Mesendoderm (in vitro differentiated cells): ENCODE measurements around the gene VWCE.

Experiments used
- DNase-seq: peaks from one replicate; pipeline ENCODE4 v3.0.0; 2013
- H2AK5ac ChIP-seq: 2 replicates; pipeline ENCODE4 v1.6.1; 2013; ENCODE audit warnings: low read length, inconsistent platforms
- H2BK120ac ChIP-seq: 2 replicates; pipeline ENCODE4 v1.6.1; 2013; ENCODE audit warnings: low read depth, mild to moderate bottlenecking, low read length, moderate library complexity, mixed read lengths
- H2BK15ac ChIP-seq: replicated peaks from 2 replicates; pipeline ENCODE4 v1.6.1; 2013; ENCODE audit warnings: low read depth, mild to moderate bottlenecking, moderate library complexity
- H2BK5ac ChIP-seq: 2 replicates; pipeline ENCODE4 v1.6.1; 2013; ENCODE audit warnings: low read length, inconsistent platforms
- H3K18ac ChIP-seq: 2 replicates; pipeline ENCODE4 v1.6.1; 2013; ENCODE audit warnings: mild to moderate bottlenecking, low read length, mixed read lengths
- H3K23ac ChIP-seq: one replicate; pipeline ENCODE4 v1.6.1; 2013; ENCODE audit warnings: low read length
- H3K27ac ChIP-seq: 2 replicates; pipeline ENCODE4 v1.5.1; 2013; ENCODE audit warnings: low read depth, mild to moderate bottlenecking, inconsistent platforms, low read length, moderate library complexity
- H3K27me3 ChIP-seq: 2 replicates; pipeline ENCODE4 v1.6.1; 2013; ENCODE audit warnings: low read length, control low read depth, mild to moderate bottlenecking, inconsistent platforms; ENCODE audit not compliant: insufficient read depth, poor library complexity
- H3K36me3 ChIP-seq: 2 replicates; pipeline ENCODE4 v1.6.1; 2013; ENCODE audit warnings: low read length, inconsistent platforms; ENCODE audit not compliant: control insufficient read depth, insufficient read depth
- H3K4ac ChIP-seq: one replicate; pipeline ENCODE4 v1.6.1; 2013; ENCODE audit warnings: low read depth, mild to moderate bottlenecking, low read length, moderate library complexity
- H3K4me1 ChIP-seq: 2 replicates; pipeline ENCODE4 v1.6.1; 2013; ENCODE audit warnings: low read depth, low read length, inconsistent platforms; ENCODE audit not compliant: control insufficient read depth
- H3K4me2 ChIP-seq: 2 replicates; pipeline ENCODE4 v1.6.1; 2013; ENCODE audit warnings: low read length
- H3K4me3 ChIP-seq: 2 replicates; pipeline ENCODE4 v1.5.1; 2013; ENCODE audit warnings: mild to moderate bottlenecking, low read length
- H3K56ac ChIP-seq: one replicate; pipeline ENCODE4 v1.6.1; 2013; ENCODE audit warnings: low read length
- H3K79me1 ChIP-seq: 2 replicates; pipeline ENCODE4 v1.6.1; 2013; ENCODE audit warnings: low read length, inconsistent platforms
- H3K79me2 ChIP-seq: 2 replicates; pipeline ENCODE4 v1.6.1; 2013; ENCODE audit warnings: mild to moderate bottlenecking, low read length; ENCODE audit not compliant: control insufficient read depth, insufficient read depth
- H3K9ac ChIP-seq: 2 replicates; pipeline ENCODE4 v1.6.1; 2013; ENCODE audit warnings: low read length, inconsistent platforms
- H4K5ac ChIP-seq: one replicate; pipeline ENCODE4 v1.6.1; 2013; ENCODE audit warnings: low read length
- H4K8ac ChIP-seq: one replicate; pipeline ENCODE4 v1.6.1; 2013; ENCODE audit warnings: low read depth, mild to moderate bottlenecking, control low read depth, low read length, moderate library complexity
- WGBS: extraction: QIAGEN DNeasy Blood & Tissue Kit; methylation state at CpG from one replicate; pipeline ENCODE4 v1.1.7; 2013; ENCODE audit warnings: low lambda C conversion rate, missing lambda C conversion rate; ENCODE audit not compliant: insufficient coverage; ENCODE audit errors: extremely low coverage; 5-methylcytosine and 5-hydroxymethylcytosine counted together

Gene VWCE

GRCh38 chr11:61268588-61269250, 26.4 kb downstream of the VWCE start:
- DNase-seq, result no peak
- Histone ChIP-seq H3K23ac (no peak overlapping the region), H3K56ac (no peak overlapping the region), H3K4me3 (no peak overlapping the region), H2BK15ac (no peak overlapping the region), H2AK5ac (no peak overlapping the region), H3K36me3 (no peaks in the 10 kb centered on the region), H4K5ac (no peak overlapping the region), H3K4me1 (no peaks in the 10 kb centered on the region), H2BK5ac (no peak overlapping the region), H3K27me3 (no peaks in the 10 kb centered on the region), H2BK120ac (no peak overlapping the region), H3K18ac (no peak overlapping the region), H3K9ac (no peak overlapping the region), H3K27ac (no peak overlapping the region), H3K4me2 (no peak overlapping the region), H3K79me2 (no peaks in the 10 kb centered on the region), H3K4ac (no peak overlapping the region), H3K79me1 (no peaks in the 10 kb centered on the region), H4K8ac (no peak overlapping the region)
- no CpG with 5 or more reads among the region's 15 CpGs for WGBS

GRCh38 chr11:61267437-61267841, 27.7 kb downstream of the VWCE start:
- no peak overlapping the region for H3K4ac ChIP-seq
- no peak overlapping the region for H3K56ac ChIP-seq
- no peaks in the 10 kb centered on the region for H3K27me3 ChIP-seq
- H3K4me3 ChIP-seq, result no peak overlapping the region
- H3K4me2 ChIP-seq, result no peak overlapping the region
- no peak overlapping the region for H3K27ac ChIP-seq
- H3K23ac ChIP-seq, result no peak overlapping the region
- H2AK5ac ChIP-seq, result no peak overlapping the region
- H3K36me3 ChIP-seq, result no peaks in the 10 kb centered on the region
- no peaks in the 10 kb centered on the region for H3K79me1 ChIP-seq
- H4K8ac ChIP-seq, result no peak overlapping the region
- H3K18ac ChIP-seq, result no peak overlapping the region
- H3K4me1 ChIP-seq, result no peaks in the 10 kb centered on the region
- no peak overlapping the region for H3K9ac ChIP-seq
- no peak overlapping the region for H2BK5ac ChIP-seq
- no peaks in the 10 kb centered on the region for H3K79me2 ChIP-seq
- no CpG with 5 or more reads among the region's 6 CpGs for WGBS
- no peak overlapping the region for H4K5ac ChIP-seq
- no peak for DNase-seq
- no peak overlapping the region for H2BK120ac ChIP-seq
- no peak overlapping the region for H2BK15ac ChIP-seq

- H3K79me2 ChIP-seq, result no peaks in the 10 kb centered on the region
- no peak overlapping the region for H3K4me3 ChIP-seq
- no peak overlapping the region for H3K9ac ChIP-seq
- no CpG with 5 or more reads among the region's 4 CpGs for WGBS
- no peak overlapping the region for H4K5ac ChIP-seq
- H3K23ac ChIP-seq, result no peak overlapping the region
- no peak for DNase-seq
- no peak overlapping the region for H2AK5ac ChIP-seq
- no peak overlapping the region for H2BK120ac ChIP-seq
- H2BK5ac ChIP-seq, result no peak overlapping the region
- no peak overlapping the region for H3K4me2 ChIP-seq
- no peak overlapping the region for H4K8ac ChIP-seq
- H3K56ac ChIP-seq, result no peak overlapping the region
- H3K79me1 ChIP-seq, result no peaks in the 10 kb centered on the region
- no peak overlapping the region for H3K18ac ChIP-seq
- no peaks in the 10 kb centered on the region for H3K36me3 ChIP-seq
- H3K27me3 ChIP-seq, result no peaks in the 10 kb centered on the region
- H2BK15ac ChIP-seq, result no peak overlapping the region
- no peaks in the 10 kb centered on the region for H3K4me1 ChIP-seq
- H3K27ac ChIP-seq, result no peak overlapping the region
- H3K4ac ChIP-seq, result no peak overlapping the region
Observed at GRCh38 chr11:61266602-61267001, 28.5 kb downstream of the VWCE start.

- no peak overlapping the region for H2BK15ac ChIP-seq
- H3K79me2 ChIP-seq, result no peaks in the 10 kb centered on the region
- H3K23ac ChIP-seq, result no peak overlapping the region
- H4K5ac ChIP-seq, result no peak overlapping the region
- no peaks in the 10 kb centered on the region for H3K36me3 ChIP-seq
- no peak overlapping the region for H2BK120ac ChIP-seq
- no peaks in the 10 kb centered on the region for H3K27me3 ChIP-seq
- no peak overlapping the region for H3K4ac ChIP-seq
- H3K4me2 ChIP-seq, result no peak overlapping the region
- no peak overlapping the region for H3K27ac ChIP-seq
- no peaks in the 10 kb centered on the region for H3K79me1 ChIP-seq
- H3K56ac ChIP-seq, result no peak overlapping the region
- no peak overlapping the region for H2AK5ac ChIP-seq
- H3K4me1 ChIP-seq, result no peaks in the 10 kb centered on the region
- H3K18ac ChIP-seq, result no peak overlapping the region
- WGBS, result no CpG with 5 or more reads among the region's 14 CpGs
- H2BK5ac ChIP-seq, result no peak overlapping the region
- H4K8ac ChIP-seq, result no peak overlapping the region
- H3K9ac ChIP-seq, result no peak overlapping the region
- no peak for DNase-seq
- no peak overlapping the region for H3K4me3 ChIP-seq
Observed at GRCh38 chr11:61265357-61265756, 29.8 kb downstream of the VWCE start.

GRCh38 chr11:61264795-61265194, 30.3 kb downstream of the VWCE start:
- Histone ChIP-seq H2BK5ac (no peak overlapping the region), H3K4me2 (no peak overlapping the region), H3K79me2 (no peaks in the 10 kb centered on the region), H2BK15ac (no peak overlapping the region), H3K23ac (no peak overlapping the region), H3K4ac (no peak overlapping the region), H3K27me3 (no peaks in the 10 kb centered on the region), H3K9ac (no peak overlapping the region), H3K27ac (no peak overlapping the region), H3K36me3 (no peaks in the 10 kb centered on the region), H4K5ac (no peak overlapping the region), H2BK120ac (no peak overlapping the region), H3K4me1 (no peaks in the 10 kb centered on the region), H3K18ac (no peak overlapping the region), H3K79me1 (no peaks in the 10 kb centered on the region), H4K8ac (no peak overlapping the region), H2AK5ac (no peak overlapping the region), H3K56ac (no peak overlapping the region), H3K4me3 (no peak overlapping the region)
- no CpG with 5 or more reads among the region's 14 CpGs for WGBS
- no peak for DNase-seq

GRCh38 chr11:61264371-61264770, 30.7 kb downstream of the VWCE start:
- H2BK120ac ChIP-seq, result no peak overlapping the region
- no peak overlapping the region for H3K9ac ChIP-seq
- no peaks in the 10 kb centered on the region for H3K79me2 ChIP-seq
- H3K23ac ChIP-seq, result no peak overlapping the region
- H3K4ac ChIP-seq, result no peak overlapping the region
- H2BK5ac ChIP-seq, result no peak overlapping the region
- H2BK15ac ChIP-seq, result no peak overlapping the region
- DNase-seq, result no peak
- no peak overlapping the region for H2AK5ac ChIP-seq
- no peaks in the 10 kb centered on the region for H3K4me1 ChIP-seq
- H3K79me1 ChIP-seq, result no peaks in the 10 kb centered on the region
- H3K56ac ChIP-seq, result no peak overlapping the region
- no peak overlapping the region for H3K4me3 ChIP-seq
- H3K18ac ChIP-seq, result no peak overlapping the region
- H3K36me3 ChIP-seq, result no peaks in the 10 kb centered on the region
- H3K27me3 ChIP-seq, result no peaks in the 10 kb centered on the region
- H3K4me2 ChIP-seq, result no peak overlapping the region
- H4K8ac ChIP-seq, result no peak overlapping the region
- H4K5ac ChIP-seq, result no peak overlapping the region
- no peak overlapping the region for H3K27ac ChIP-seq
- WGBS, result no CpG with 5 or more reads among the region's 6 CpGs
